ENCODE measurements around the gene ADAMTS15.

ADAMTS15 gene

GRCh38 chr11:130414107-130415080, 34.1 kb upstream of the ADAMTS15 start:
- TF ChIP-seq CTCF (IDR thresholded peaks at IDR 0.05): no peak
- DNase-seq: no peak
- Histone ChIP-seq H3K36me3 (no peaks in the 10 kb centered on the region), H3K4me1 (peaks cover 0 to 31% (median 12%) of the 10 kb centered on the region in 4 donors), H3K9me3 (no peaks in the 10 kb centered on the region), H3K27me3 (no peaks in the 10 kb centered on the region), H3K4me3 (no peak overlapping the region), H3K27ac (peak overlapping the region; percentile 37 to 64)
- intact Hi-C loops (cut with DNase I; ENCODE audit: low total_unique reads): no loop called here

GRCh38 chr11:130415731-130416529, 32.5 kb upstream of the ADAMTS15 start:
- DNase-seq: no peak

GRCh38 chr11:130416530-130416882, 31.9 kb upstream of the ADAMTS15 start:
- no peak overlapping the region for H3K27ac ChIP-seq

More at GRCh38 chr11:130415731-130416529, 32.5 kb upstream of the ADAMTS15 start:
- no peak for TF ChIP-seq CTCF (IDR thresholded peaks at IDR 0.05)
- Histone ChIP-seq H3K4me3 (no peak overlapping the region), H3K27ac (no peak overlapping the region), H3K9me3 (no peaks in the 10 kb centered on the region), H3K4me1 (peaks cover 0 to 31% (median 12%) of the 10 kb centered on the region in 4 donors), H3K27me3 (no peaks in the 10 kb centered on the region), H3K36me3 (no peaks in the 10 kb centered on the region)
- intact Hi-C loops (cut with DNase I; ENCODE audit: low total_unique reads): no loop called here

GRCh38 chr11:130416906-130417305, 31.5 kb upstream of the ADAMTS15 start:
- no peak for DNase-seq
- H3K36me3 ChIP-seq: no peaks in the 10 kb centered on the region
- peaks cover 0 to 31% (median 12%) of the 10 kb centered on the region in 4 donors for H3K4me1 ChIP-seq
- no peak overlapping the region for H3K4me3 ChIP-seq
- no peak overlapping the region for H3K27ac ChIP-seq
- no peak for TF ChIP-seq CTCF (IDR thresholded peaks at IDR 0.05)
- H3K9me3 ChIP-seq: no peaks in the 10 kb centered on the region
- intact Hi-C loops (cut with DNase I; ENCODE audit: low total_unique reads): no loop called here
- H3K27me3 ChIP-seq: no peaks in the 10 kb centered on the region

More at GRCh38 chr11:130416530-130416882, 31.9 kb upstream of the ADAMTS15 start:
- no peaks in the 10 kb centered on the region for H3K27me3 ChIP-seq
- DNase-seq: no peak
- no peaks in the 10 kb centered on the region for H3K9me3 ChIP-seq
- no peak overlapping the region for H3K4me3 ChIP-seq
- intact Hi-C loops (cut with DNase I; ENCODE audit: low total_unique reads): no loop called here
- TF ChIP-seq CTCF (IDR thresholded peaks at IDR 0.05): no peak
- H3K36me3 ChIP-seq: no peaks in the 10 kb centered on the region
- H3K4me1 ChIP-seq: peaks cover 0 to 31% (median 12%) of the 10 kb centered on the region in 4 donors

- Histone ChIP-seq H3K27me3 (no peaks in the 10 kb centered on the region), H3K4me1 (peaks cover 0 to 26% (median 9%) of the 10 kb centered on the region in 4 donors), H3K36me3 (no peaks in the 10 kb centered on the region), H3K27ac (peak overlapping the region in 1 of 2 donors; percentile 46), H3K9me3 (no peaks in the 10 kb centered on the region), H3K4me3 (no peak overlapping the region)
- DNase-seq: no peak
- intact Hi-C loops (cut with DNase I; ENCODE audit: low total_unique reads): no loop called here
- no peak for TF ChIP-seq CTCF (IDR thresholded peaks at IDR 0.05)
Observed at GRCh38 chr11:130418210-130418609, 30.2 kb upstream of the ADAMTS15 start.

Measured in tibial artery (tissue), 4 donors.